ENCODE results near the gene CIBAR2.

Gene CIBAR2

DNA sequence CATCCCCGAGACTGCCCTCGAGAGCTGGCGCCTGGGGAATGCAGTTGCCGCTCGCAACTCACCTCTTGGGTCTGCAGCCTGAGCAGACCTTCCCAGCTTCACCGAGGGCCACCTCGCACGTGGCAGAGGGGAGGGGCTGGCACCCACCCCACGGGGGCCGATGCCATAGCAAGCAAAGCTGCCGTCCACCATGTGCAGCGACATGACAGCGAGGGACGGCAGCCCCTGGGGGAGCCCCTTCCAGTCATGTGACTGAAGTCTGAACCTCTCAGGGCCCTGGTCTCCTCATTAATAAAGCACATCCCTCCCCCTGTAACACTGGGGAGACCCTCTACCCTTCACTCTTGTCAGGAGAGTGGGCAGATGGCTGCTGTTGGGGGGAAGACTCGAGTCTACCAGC lies 30.5 kb downstream of the CIBAR2 start:
- DNase-seq: no peak

DNA sequence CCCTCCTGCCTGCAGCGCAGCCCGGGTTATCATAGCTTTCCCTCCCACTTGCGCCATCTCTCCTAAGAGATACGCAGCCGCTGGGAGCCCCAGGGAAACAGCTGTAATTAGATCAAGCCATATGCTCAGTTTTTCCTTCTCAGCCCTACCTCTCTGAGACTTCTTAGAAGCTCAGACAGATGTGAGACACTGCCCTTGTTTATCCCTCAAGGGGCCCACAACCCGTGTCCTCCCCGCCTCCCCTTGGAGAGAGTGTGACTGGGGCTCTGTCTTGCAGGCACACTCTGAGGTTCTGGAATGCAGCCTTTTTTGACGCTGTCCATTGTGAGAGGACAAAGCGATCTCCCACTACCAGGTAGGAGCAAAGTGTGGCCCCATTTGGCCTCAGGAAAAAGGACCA lies 31.2 kb downstream of the CIBAR2 start:
- no peak for DNase-seq

GRCh38 chr16:85079785-85080570 lies 32.3 kb downstream of the CIBAR2 start:
- DNase-seq: no peak

GRCh38 chr16:85078952-85079351 lies 33.3 kb downstream of the CIBAR2 start:
- no peak for DNase-seq

- DNase-seq: no peak
Observed at GRCh38 chr16:85078226-85078625, 34.0 kb downstream of the CIBAR2 start.

DNA sequence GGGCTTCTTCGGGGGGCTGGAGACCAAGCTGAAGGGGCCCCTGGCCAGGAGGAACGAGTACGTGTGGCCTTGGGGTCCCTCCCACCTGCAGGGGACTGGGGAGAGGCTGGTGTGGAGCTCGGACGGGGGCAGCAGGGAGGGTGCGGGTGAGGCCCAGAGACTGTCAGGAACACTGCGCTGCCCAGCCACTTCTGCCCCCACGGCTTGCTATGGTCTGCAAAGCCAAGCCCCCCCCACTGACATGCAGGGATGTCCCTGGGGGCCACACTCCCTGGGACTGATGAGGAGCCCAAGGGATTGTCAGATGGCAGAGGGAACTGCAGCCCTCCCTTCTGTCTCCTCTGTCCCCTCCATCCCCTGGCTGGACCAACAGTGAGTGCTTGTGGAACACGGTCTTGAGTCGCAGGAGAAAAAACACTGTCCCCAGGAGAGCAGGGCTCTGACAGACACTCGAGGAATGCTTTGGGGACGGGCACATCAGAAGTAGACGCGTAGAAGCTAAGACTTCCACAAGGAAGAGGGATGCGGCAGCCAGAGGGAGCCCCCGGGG lies 34.6 kb downstream of the CIBAR2 start:
- no peak for DNase-seq

GRCh38 chr16:85077039-85077438 lies 35.2 kb downstream of the CIBAR2 start:
- DNase-seq: no peak

DNA sequence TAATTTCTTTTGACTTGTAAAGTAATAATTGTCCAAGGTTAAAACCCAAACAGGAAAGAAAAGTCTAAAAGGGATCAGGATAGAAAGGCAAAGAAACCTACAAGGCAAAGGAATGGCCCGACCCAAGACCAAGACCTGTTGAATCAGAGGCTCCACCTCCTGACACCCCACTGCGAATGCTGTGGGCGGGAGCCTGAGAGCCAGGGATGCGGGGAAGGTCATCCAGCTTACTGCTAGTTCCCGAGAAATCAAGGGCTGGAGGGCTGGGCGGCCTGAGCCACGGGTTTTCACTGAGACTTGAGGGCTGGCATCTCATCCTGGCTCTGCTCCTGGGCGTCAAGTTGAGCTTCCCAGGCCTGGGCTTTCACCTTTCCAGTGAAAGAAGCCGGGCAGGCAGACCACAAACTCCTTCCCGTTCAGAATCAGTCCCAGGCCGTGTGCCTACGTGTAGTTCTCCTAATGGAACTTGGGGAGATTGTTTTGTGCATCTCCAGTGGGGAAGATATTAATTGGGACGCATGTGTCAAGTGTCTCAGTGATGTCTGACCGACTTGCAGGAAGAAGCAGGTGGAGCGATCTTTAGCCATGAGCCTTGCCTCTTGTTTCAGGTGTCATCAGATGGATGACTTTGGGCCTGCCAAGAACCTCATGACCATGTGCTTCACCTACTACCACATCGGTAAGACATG lies 36.9 kb downstream of the CIBAR2 start:
- DNase-seq: no peak

GRCh38 chr16:85074225-85074914 lies 37.9 kb downstream of the CIBAR2 start:
- DNase-seq: no peak

- DNase-seq: no peak
Observed at GRCh38 chr16:85072947-85073346, 39.3 kb downstream of the CIBAR2 start.

- no peak for DNase-seq
Observed at GRCh38 chr16:85072076-85072860, 40.0 kb downstream of the CIBAR2 start.

GRCh38 chr16:85069171-85069570 lies 43.1 kb downstream of the CIBAR2 start:
- no peak for DNase-seq

GRCh38 chr16:85068746-85069145 lies 43.5 kb downstream of the CIBAR2 start:
- DNase-seq: no peak

DNA sequence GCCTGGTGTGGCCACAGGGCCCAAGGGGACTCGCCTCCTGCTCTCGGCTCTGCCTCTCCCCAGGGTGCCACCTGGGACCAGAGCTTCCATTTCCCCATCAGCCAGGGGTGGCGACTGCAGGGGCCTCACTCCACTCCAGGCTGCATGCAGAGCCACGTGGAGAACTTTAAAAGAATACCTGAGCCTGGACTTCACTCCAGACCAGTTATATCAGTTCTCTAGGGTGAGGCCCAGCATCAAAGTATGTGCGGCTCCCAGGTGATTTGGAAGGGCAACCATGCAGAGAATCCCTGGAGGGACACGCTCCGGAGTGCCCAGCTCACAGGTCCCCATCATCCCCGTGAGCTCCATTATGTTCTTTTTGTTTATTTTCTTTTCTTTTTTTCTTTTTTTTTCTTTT lies 44.8 kb downstream of the CIBAR2 start:
- DNase-seq: no peak

- no peak for DNase-seq
Observed at GRCh38 chr16:85067024-85067423, 45.2 kb downstream of the CIBAR2 start.

- no peak for DNase-seq
Observed at GRCh38 chr16:85066346-85066885, 45.9 kb downstream of the CIBAR2 start.

- no peak for DNase-seq
Observed at GRCh38 chr16:85065099-85065498, 47.2 kb downstream of the CIBAR2 start.

GRCh38 chr16:85064186-85064585 lies 48.1 kb downstream of the CIBAR2 start:
- DNase-seq: no peak

- no peak for DNase-seq
Observed at GRCh38 chr16:85062845-85063244, 49.4 kb downstream of the CIBAR2 start.

- no peak for DNase-seq
Observed at GRCh38 chr16:85062323-85062722, 49.9 kb downstream of the CIBAR2 start.

DNA sequence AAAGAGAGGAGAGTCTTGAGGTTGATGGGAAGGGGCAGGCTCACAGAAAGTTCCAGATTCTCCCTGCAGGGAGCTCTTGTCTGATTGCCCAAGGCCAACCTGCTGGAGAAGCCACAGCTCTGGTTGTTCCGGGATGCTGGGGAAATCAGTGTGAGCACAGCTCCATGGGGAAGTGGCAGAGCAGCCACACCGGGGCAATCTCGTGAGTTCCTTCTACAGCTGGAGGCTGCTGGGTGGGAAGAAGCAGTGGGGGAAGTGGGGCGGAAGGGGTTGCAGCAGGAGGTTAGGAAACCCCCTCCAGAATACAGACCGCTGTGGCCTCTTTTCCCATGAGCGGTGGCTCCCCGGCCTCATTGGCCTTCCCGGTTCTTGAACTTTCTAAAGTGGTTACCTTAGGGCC lies 50.7 kb downstream of the CIBAR2 start:
- no peak for DNase-seq

GRCh38 chr16:85058909-85059308 lies 53.4 kb downstream of the CIBAR2 start:
- DNase-seq: no peak

DNA sequence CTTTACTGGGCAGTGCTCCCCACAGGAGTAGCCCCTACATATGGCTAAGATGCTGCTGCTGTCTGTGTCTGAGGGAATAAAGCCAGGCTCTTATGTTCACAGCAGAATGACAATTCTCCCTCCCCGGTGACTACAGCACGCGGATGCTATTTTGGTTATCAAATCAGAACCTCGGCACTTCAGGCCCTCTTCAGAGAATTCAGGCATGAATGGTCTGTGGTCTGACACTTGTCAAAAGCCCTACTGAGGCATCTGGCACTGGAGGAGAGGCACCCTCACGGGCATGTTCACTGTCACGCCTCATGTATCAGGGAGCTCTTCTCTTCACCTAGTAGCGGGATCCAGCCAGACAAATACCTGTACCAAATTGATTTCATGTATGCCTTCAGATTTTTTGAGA lies 54.3 kb downstream of the CIBAR2 start:
- no peak for DNase-seq
